Measurements from ENCODE around the gene RNLS.
"Not testable (repeated sequence)": the region's sequence is repeated elsewhere in the genome, so short reads cannot be mapped to it uniquely, and the experiment has no call there.

The RNLS gene

DNA sequence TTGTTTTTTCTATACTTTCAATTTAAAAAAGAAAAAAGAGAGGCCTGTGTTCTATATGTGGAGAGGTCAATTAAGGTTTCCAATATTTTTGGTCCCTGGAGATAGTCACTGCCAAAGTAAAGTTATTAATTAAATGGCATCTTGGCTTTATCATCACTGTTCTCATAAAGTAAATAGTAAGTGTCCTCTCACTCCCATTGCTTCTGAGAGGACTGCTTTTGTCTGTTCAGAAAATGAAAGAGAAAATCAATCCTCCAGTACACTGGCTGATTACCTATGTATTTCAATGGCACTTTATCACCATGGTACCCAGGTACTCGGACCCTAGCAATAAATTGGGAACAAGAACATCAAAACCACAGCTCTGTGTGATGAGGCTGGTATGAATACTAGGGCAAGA lies 94.0 kb downstream of the RNLS start:
- H3K9me3 ChIP-seq (ENCODE audit: control insufficient read depth, insufficient read depth, low read depth, low read length): no peaks in the 10 kb centered on the region
- 0 out of 2 replicates have a peak, but pooled peaks cover 2% of the 10 kb centered on the region for H3K4me1 ChIP-seq (ENCODE audit: control insufficient read depth, insufficient read depth, low read length)
- TF ChIP-seq ZBTB17 (tag by site-specific recombination; IDR thresholded peaks at IDR 0.05) (peak; percentile 82), ZNF169 (tag by site-specific recombination; IDR thresholded peaks at IDR 0.05) (no peak)
- ChIA-PET POLR2A (no interaction called here), CTCF (interaction anchor here (1.4 kb wide), 1 partner anchor 75 kb away, joined by 4 read pairs; no protein-coding TSS in a partner anchor)
- no peaks in the 10 kb centered on the region for H3K36me3 ChIP-seq (ENCODE audit: control insufficient read depth in 2 of 2, insufficient read depth in 1 of 2, low read length in 2 of 2)
- no peak overlapping the region for H3K27ac ChIP-seq (ENCODE audit: extremely low read depth, low read depth, low read length)
- no peak overlapping the region for H3K4me3 ChIP-seq (ENCODE audit: low read depth, low read length)

DNA sequence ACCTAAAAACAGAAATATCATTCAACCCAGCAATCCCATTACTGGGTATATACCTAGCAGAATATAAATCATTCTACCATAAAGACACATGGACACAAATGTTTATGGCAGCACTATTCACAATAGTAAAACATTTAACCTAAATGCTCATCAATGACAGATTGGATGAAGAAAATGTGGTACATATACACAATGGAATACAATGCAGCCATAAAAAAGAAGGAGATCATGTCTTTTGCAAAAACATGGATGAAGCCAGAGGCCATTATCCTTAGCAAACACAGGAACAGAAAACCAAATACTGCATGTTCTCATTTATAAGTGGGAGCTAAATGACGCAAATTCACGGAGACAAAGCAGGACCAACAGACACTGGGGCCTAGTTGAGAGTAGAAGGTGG lies 96.3 kb downstream of the RNLS start:
- H3K4me1 ChIP-seq (ENCODE audit: control insufficient read depth, insufficient read depth, low read length); H3K4me3 ChIP-seq (ENCODE audit: low read depth, low read length); H3K27ac ChIP-seq (ENCODE audit: extremely low read depth, low read depth, low read length); H3K36me3 ChIP-seq (ENCODE audit: control insufficient read depth in 2 of 2, insufficient read depth in 1 of 2, low read length in 2 of 2); H3K9me3 ChIP-seq (ENCODE audit: control insufficient read depth, insufficient read depth, low read depth, low read length); POLR2A ChIA-PET: not testable (repeated sequence)
- peak; percentile 70; the same call in 1 of the 2 replicates for TF ChIP-seq ZNF146 (tag by site-specific recombination; IDR thresholded peaks at IDR 0.05)
- CTCF ChIA-PET: interaction anchor here (0.6 kb wide), 1 partner anchor 65 kb away, joined by 5 read pairs; no protein-coding TSS in a partner anchor

DNA sequence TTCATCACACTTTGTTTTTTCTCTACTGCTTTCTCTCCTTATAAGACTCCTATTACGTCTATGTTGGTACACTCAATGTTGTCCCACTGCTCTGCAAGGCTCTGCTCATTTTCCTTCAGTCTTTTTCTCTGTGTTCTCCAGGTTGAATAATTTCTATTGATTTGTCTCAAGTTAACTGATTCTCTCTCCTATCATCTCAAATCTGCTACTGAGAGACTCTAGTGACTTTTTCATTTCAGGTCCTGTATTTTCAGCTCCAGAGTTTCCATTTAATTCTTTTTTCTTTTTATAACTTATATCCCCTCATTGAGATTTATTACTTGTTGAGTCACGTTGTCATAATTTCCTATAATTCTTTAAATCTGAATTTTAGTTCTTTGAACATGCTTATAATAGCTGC lies 100.9 kb downstream of the RNLS start:
- Histone ChIP-seq H3K36me3 (ENCODE audit: control insufficient read depth in 2 of 2, insufficient read depth in 1 of 2, low read length in 2 of 2) (no peaks in the 10 kb centered on the region), H3K4me1 (ENCODE audit: control insufficient read depth, insufficient read depth, low read length) (no peaks in the 10 kb centered on the region), H3K9me3 (ENCODE audit: control insufficient read depth, insufficient read depth, low read depth, low read length) (no peaks in the 10 kb centered on the region), H3K27ac (ENCODE audit: extremely low read depth, low read depth, low read length) (no peak overlapping the region), H3K4me3 (ENCODE audit: low read depth, low read length) (no peak overlapping the region)
- CTCF ChIA-PET: no interaction called here
- POLR2A ChIA-PET: no interaction called here
- TF ChIP-seq ZIC2 (tag by site-specific recombination; IDR thresholded peaks at IDR 0.05) (no peak), ZBTB20 (tag by site-specific recombination; IDR thresholded peaks at IDR 0.05) (no peak), ZNF843 (tag by site-specific recombination; IDR thresholded peaks at IDR 0.05) (no peak), ZNF654 (tag by site-specific recombination; IDR thresholded peaks at IDR 0.05; ENCODE audit: low read depth) (no peak), ZNF596 (tag by site-specific recombination; IDR thresholded peaks at IDR 0.05) (no peak), ZNF626 (tag by site-specific recombination; IDR thresholded peaks at IDR 0.05) (no peak), IKZF3 (tag by site-specific recombination; IDR thresholded peaks at IDR 0.05) (no peak), PRDM1 (tag by site-specific recombination; IDR thresholded peaks at IDR 0.05) (no peak), GFI1B (tag by site-specific recombination; IDR thresholded peaks at IDR 0.05) (no peak), SP3 (tag by site-specific recombination; IDR thresholded peaks at IDR 0.05) (no peak), ZBTB21 (tag by site-specific recombination; IDR thresholded peaks at IDR 0.05) (no peak), ZNF629 (tag by site-specific recombination; IDR thresholded peaks at IDR 0.05) (no peak), ZNF549 (tag by site-specific recombination; IDR thresholded peaks at IDR 0.05) (no peak), ZBTB1 (tag by site-specific recombination; IDR thresholded peaks at IDR 0.05) (no peak)
- TF ChIP-seq, protein P1, sequence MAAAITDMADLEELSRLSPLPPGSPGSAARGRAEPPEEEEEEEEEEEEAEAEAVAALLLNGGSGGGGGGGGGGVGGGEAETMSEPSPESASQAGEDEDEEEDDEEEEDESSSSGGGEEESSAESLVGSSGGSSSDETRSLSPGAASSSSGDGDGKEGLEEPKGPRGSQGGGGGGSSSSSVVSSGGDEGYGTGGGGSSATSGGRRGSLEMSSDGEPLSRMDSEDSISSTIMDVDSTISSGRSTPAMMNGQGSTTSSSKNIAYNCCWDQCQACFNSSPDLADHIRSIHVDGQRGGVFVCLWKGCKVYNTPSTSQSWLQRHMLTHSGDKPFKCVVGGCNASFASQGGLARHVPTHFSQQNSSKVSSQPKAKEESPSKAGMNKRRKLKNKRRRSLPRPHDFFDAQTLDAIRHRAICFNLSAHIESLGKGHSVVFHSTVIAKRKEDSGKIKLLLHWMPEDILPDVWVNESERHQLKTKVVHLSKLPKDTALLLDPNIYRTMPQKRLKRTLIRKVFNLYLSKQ (tag by site-specific recombination; IDR thresholded peaks at IDR 0.05; ENCODE audit: borderline replicate concordance): no peak
- TF ChIP-seq, protein P2, sequence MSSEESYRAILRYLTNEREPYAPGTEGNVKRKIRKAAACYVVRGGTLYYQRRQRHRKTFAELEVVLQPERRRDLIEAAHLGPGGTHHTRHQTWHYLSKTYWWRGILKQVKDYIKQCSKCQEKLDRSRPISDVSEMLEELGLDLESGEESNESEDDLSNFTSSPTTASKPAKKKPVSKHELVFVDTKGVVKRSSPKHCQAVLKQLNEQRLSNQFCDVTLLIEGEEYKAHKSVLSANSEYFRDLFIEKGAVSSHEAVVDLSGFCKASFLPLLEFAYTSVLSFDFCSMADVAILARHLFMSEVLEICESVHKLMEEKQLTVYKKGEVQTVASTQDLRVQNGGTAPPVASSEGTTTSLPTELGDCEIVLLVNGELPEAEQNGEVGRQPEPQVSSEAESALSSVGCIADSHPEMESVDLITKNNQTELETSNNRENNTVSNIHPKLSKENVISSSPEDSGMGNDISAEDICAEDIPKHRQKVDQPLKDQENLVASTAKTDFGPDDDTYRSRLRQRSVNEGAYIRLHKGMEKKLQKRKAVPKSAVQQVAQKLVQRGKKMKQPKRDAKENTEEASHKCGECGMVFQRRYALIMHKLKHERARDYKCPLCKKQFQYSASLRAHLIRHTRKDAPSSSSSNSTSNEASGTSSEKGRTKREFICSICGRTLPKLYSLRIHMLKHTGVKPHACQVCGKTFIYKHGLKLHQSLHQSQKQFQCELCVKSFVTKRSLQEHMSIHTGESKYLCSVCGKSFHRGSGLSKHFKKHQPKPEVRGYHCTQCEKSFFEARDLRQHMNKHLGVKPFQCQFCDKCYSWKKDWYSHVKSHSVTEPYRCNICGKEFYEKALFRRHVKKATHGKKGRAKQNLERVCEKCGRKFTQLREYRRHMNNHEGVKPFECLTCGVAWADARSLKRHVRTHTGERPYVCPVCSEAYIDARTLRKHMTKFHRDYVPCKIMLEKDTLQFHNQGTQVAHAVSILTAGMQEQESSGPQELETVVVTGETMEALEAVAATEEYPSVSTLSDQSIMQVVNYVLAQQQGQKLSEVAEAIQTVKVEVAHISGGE (tag by site-specific recombination; conservative IDR thresholded peaks at IDR 0.05; ENCODE audit: low read depth): no peak
- TF ChIP-seq, protein P3, sequence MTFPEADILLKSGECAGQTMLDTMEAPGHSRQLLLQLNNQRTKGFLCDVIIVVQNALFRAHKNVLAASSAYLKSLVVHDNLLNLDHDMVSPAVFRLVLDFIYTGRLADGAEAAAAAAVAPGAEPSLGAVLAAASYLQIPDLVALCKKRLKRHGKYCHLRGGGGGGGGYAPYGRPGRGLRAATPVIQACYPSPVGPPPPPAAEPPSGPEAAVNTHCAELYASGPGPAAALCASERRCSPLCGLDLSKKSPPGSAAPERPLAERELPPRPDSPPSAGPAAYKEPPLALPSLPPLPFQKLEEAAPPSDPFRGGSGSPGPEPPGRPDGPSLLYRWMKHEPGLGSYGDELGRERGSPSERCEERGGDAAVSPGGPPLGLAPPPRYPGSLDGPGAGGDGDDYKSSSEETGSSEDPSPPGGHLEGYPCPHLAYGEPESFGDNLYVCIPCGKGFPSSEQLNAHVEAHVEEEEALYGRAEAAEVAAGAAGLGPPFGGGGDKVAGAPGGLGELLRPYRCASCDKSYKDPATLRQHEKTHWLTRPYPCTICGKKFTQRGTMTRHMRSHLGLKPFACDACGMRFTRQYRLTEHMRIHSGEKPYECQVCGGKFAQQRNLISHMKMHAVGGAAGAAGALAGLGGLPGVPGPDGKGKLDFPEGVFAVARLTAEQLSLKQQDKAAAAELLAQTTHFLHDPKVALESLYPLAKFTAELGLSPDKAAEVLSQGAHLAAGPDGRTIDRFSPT (tag by site-specific recombination; IDR thresholded peaks at IDR 0.05): no peak
- TF ChIP-seq, protein P4, sequence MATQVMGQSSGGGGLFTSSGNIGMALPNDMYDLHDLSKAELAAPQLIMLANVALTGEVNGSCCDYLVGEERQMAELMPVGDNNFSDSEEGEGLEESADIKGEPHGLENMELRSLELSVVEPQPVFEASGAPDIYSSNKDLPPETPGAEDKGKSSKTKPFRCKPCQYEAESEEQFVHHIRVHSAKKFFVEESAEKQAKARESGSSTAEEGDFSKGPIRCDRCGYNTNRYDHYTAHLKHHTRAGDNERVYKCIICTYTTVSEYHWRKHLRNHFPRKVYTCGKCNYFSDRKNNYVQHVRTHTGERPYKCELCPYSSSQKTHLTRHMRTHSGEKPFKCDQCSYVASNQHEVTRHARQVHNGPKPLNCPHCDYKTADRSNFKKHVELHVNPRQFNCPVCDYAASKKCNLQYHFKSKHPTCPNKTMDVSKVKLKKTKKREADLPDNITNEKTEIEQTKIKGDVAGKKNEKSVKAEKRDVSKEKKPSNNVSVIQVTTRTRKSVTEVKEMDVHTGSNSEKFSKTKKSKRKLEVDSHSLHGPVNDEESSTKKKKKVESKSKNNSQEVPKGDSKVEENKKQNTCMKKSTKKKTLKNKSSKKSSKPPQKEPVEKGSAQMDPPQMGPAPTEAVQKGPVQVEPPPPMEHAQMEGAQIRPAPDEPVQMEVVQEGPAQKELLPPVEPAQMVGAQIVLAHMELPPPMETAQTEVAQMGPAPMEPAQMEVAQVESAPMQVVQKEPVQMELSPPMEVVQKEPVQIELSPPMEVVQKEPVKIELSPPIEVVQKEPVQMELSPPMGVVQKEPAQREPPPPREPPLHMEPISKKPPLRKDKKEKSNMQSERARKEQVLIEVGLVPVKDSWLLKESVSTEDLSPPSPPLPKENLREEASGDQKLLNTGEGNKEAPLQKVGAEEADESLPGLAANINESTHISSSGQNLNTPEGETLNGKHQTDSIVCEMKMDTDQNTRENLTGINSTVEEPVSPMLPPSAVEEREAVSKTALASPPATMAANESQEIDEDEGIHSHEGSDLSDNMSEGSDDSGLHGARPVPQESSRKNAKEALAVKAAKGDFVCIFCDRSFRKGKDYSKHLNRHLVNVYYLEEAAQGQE (tag by site-specific recombination; IDR thresholded peaks at IDR 0.05): no peak
